Measurements from ENCODE around the gene SRP9.

DNA sequence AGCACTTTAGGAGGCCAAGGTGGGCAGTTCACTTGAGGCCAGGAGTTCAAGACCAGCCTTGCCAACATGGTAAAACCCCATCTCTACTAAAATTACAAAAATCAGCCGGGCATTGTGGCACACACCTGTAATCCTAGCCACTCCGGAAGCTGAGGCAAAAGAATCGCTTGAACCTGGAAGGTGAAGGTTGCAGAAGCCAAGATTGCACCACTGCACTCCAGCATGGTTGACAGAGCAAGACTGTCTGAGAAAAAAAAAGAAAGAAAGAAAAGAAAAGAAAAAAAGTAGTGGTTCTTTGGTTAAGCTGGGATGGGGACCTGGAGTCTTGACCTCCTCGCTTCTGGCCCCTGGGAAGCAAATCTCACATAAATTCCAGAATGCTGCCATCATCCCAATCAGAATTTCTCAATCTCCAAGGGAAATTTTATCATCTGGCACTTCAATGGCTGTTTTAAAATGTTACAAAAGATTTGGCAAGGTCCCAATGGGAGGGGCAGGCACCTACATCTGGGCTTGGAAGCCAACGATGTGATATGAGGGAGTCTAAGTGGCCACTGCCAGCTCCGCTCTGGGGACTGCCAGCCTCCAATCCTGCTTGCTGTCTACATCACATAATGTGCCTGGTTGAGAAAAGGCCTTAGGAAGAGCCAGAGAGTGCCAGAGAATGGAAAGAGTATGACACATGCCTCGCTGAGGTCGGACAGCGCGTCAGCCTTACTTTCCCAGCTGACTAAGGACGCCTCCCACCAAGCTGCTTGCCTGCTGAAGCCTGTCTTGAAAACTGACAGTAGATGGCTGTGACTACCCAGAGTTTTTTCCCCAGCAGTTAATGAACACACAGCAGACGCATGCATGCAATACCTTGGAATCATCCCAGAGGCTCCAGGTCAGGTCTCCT is 42.1 kb upstream of the SRP9 start:
- no peak for TF ChIP-seq CTCF (IDR thresholded peaks at IDR 0.05)
- TF ChIP-seq POLR2A (IDR thresholded peaks at IDR 0.05): no peak
